Endothelial cell of umbilical vein (primary cell): ENCODE results near the gene LDLRAD3. TPM values are rescaled to one million over a fixed set of nuclear protein-coding genes. Genes with fewer than 3 reads are reported as not detected.

Experiments used
- BruUV-seq: library from RNA; stranded (reverse); fragments of 400-500 nt; replicated peaks from 2 replicates; lab custom pipeline; 2021; lab: Mats Ljungman, UMichigan
- CTCF ChIA-PET: fragments of 300-600, 350-600 bp; sonication (Branson Sonifier 250); formaldehyde crosslinking; loops from one replicate; lab custom pipeline; 2021; ENCODE audit warnings: antibody characterized with exemption, inconsistent platforms; lab: Charles Lee
- POLR2A ChIA-PET: fragments of 300-600, 350-600 bp; sonication (Branson Sonifier 250); formaldehyde crosslinking; loops from one replicate; lab custom pipeline; 2021; ENCODE audit warnings: antibody characterized with exemption, inconsistent platforms; lab: Charles Lee
- DNase-seq: peaks from one replicate; pipeline ENCODE4 v3.0.0-alpha.2; 2011; ENCODE audit warnings: low read depth, low spot score
- FAIRE-seq: peaks from 2 replicates; lab custom pipeline; 2011; peaks lifted over from hg19 to GRCh38; lab: Jason Lieb, UNC
- H2AFZ ChIP-seq: 2 replicates; pipeline ENCODE4 v1.6.0; 2012; ENCODE audit warnings: low read depth, low read length, control low read depth, inconsistent platforms
- H3K27ac ChIP-seq: 2 replicates; pipeline ENCODE4 v1.5.1; 2011; ENCODE audit warnings: low read depth, mild to moderate bottlenecking, control low read depth, low read length, moderate library complexity; ENCODE audit not compliant: insufficient read depth
- H3K27me3 ChIP-seq, 2 experiments: 2 replicates each; pipeline versions ENCODE4 v1.6.0 to v1.6.1; 2011; ENCODE audit warnings: low read length in 2 of 2, mixed read lengths in 1 of 2; ENCODE audit not compliant: control insufficient read depth in 2 of 2, insufficient read depth in 2 of 2
- H3K36me3 ChIP-seq, 2 experiments: 2 replicates in 1 of 2; 3 replicates in 1 of 2; pipeline ENCODE4 v1.5.1; 2011; ENCODE audit warnings: low read length in 2 of 2, mild to moderate bottlenecking in 1 of 2, moderate library complexity in 1 of 2; ENCODE audit not compliant: control insufficient read depth in 2 of 2, insufficient read depth in 2 of 2; ENCODE audit errors: extremely low read depth in 1 of 2
- H3K4me1 ChIP-seq: 3 replicates; pipeline ENCODE4 v1.5.1; 2011; ENCODE audit warnings: mild to moderate bottlenecking, low read length; ENCODE audit not compliant: control insufficient read depth, insufficient read depth; ENCODE audit errors: extremely low read depth
- H3K4me2 ChIP-seq: 2 replicates; pipeline ENCODE4 v1.6.1; 2011; ENCODE audit warnings: low read length, control low read depth, mixed read lengths; ENCODE audit not compliant: insufficient read depth
- H3K4me3 ChIP-seq, 3 experiments: fragments of 200-600 bp in 1 of 3; sonication (generic), shearing (Covaris generic) in 1 of 3; replicated peaks in 1 of 3; 2 replicates each; pipeline ENCODE4 v1.5.1; 2011 to 2016; ENCODE audit warnings: control low read depth in 3 of 3, low read length in 3 of 3, mild to moderate bottlenecking in 2 of 3, inconsistent platforms in 1 of 3, low read depth in 1 of 3, moderate library complexity in 1 of 3; ENCODE audit not compliant: insufficient read depth in 1 of 3
- H3K79me2 ChIP-seq: 2 replicates; pipeline ENCODE4 v1.6.0; 2012; ENCODE audit warnings: low read length, inconsistent platforms; ENCODE audit not compliant: control insufficient read depth, insufficient read depth
- H3K9ac ChIP-seq: replicated peaks from 2 replicates; pipeline ENCODE3; 2011; ENCODE audit warnings: low read length, control low read depth; ENCODE audit not compliant: insufficient read depth; ENCODE audit errors: extremely low read depth
- H3K9me1 ChIP-seq: replicated peaks from 3 replicates; pipeline ENCODE4 v1.6.0; 2011; ENCODE audit warnings: mild to moderate bottlenecking, low read length; ENCODE audit not compliant: control insufficient read depth, insufficient read depth; ENCODE audit errors: extremely low read depth
- H3K9me3 ChIP-seq: replicated peaks from 2 replicates; pipeline ENCODE4 v1.5.1; 2012; ENCODE audit warnings: low read length, inconsistent platforms; ENCODE audit not compliant: control insufficient read depth, insufficient read depth
- H4K20me1 ChIP-seq: replicated peaks from 2 replicates; pipeline ENCODE3; 2011; ENCODE audit warnings: mild to moderate bottlenecking, low read length; ENCODE audit not compliant: control insufficient read depth, insufficient read depth; ENCODE audit errors: extremely low read depth
- EZH2 ChIP-seq: IDR thresholded peaks from 2 replicates; pipeline ENCODE4 v1.6.1; 2012; ENCODE audit warnings: borderline replicate concordance, low read depth, mild to moderate bottlenecking, moderate library complexity, low read length, inconsistent platforms; ENCODE audit not compliant: severe bottlenecking
- FOS ChIP-seq: IDR thresholded peaks from 2 replicates; pipeline ENCODE4 v1.6.1; 2011; ENCODE audit warnings: mild to moderate bottlenecking, low read length, moderate library complexity, borderline replicate concordance; ENCODE audit not compliant: insufficient read depth
- GATA2 ChIP-seq: IDR thresholded peaks from 2 replicates; pipeline ENCODE4 v1.7.0; 2011; ENCODE audit warnings: low read depth, mild to moderate bottlenecking, moderate library complexity, mixed read lengths, low read length; ENCODE audit not compliant: insufficient read length, insufficient read depth
- JUN ChIP-seq: IDR thresholded peaks from 2 replicates; pipeline ENCODE4 v1.6.1; 2011; ENCODE audit warnings: borderline replicate concordance, low read depth; ENCODE audit not compliant: insufficient read length, insufficient read depth
- MYC ChIP-seq: IDR thresholded peaks from one replicate; pipeline ENCODE4 v1.6.1; 2011; ENCODE audit warnings: mild to moderate bottlenecking, low read depth, low read length
- POLR2A ChIP-seq: IDR thresholded peaks from 2 replicates; pipeline ENCODE4 v1.6.1; 2012; ENCODE audit warnings: low read depth, mild to moderate bottlenecking, control low read depth, low read length
- POLR2AphosphoS5 ChIP-seq: IDR thresholded peaks from 2 replicates; pipeline ENCODE4 v1.6.1; 2012; ENCODE audit warnings: low read depth, mild to moderate bottlenecking, control low read depth, low read length, moderate library complexity; ENCODE audit not compliant: insufficient read depth
- dilution Hi-C: fragments of 300-500 bp; cut with MboI; formaldehyde crosslinking; loops from one replicate; pipeline ENCODE4 v1.15.0; 2019; ENCODE audit warnings: low sequenced_read_pairs; ENCODE audit not compliant: extremely low pct_ligation_motif_present
- intact Hi-C: fragments of 100-400 bp; cut with micrococcal nuclease; formaldehyde crosslinking; loops from one replicate; pipeline ENCODE4 v1.10.0; 2022
- polyA plus RNA-seq, 4 experiments: library from polyadenylated mRNA; depleted of rRNA in 3 of 4; stranded (reverse) in 3 of 4; unstranded in 1 of 4; fragments of >200 nt; gene quantifications; 2 replicates each; pipeline versions ENCODE4 v1.2.1 to v1.2.3, GENCODE V29; 2011 to 2012; ENCODE audit warnings: missing spikeins in 1 of 4
- total RNA-seq: library from RNA; stranded (reverse); gene quantifications from 2 replicates; pipeline ENCODE4 v1.2.3, GENCODE V29; 2021
- TF ChIP-seq, protein P1 (sequence below): IDR thresholded peaks from 2 replicates; pipeline ENCODE4 v1.6.1; 2011; ENCODE audit not compliant: insufficient read depth, insufficient read length
- TF ChIP-seq, protein P2 (sequence below), 2 donors: IDR thresholded peaks; 1 replicate in 1 of 2; 2 replicates in 1 of 2; pipeline ENCODE4 v1.5.1; 2011; ENCODE audit warnings: low read length in 2 of 2, mild to moderate bottlenecking in 2 of 2, moderate library complexity in 2 of 2, control low read depth in 1 of 2, inconsistent platforms in 1 of 2, low read depth in 1 of 2; ENCODE audit not compliant: insufficient read depth in 1 of 2; ENCODE audit errors: extremely low read depth in 1 of 2

LDLRAD3 gene
- total and polyA plus RNA-seq, 2 donors (not counting 3 experiments of a cell fraction or from before 2014, with no cell fraction given): 17.9 to 25.1 TPM

DNA sequence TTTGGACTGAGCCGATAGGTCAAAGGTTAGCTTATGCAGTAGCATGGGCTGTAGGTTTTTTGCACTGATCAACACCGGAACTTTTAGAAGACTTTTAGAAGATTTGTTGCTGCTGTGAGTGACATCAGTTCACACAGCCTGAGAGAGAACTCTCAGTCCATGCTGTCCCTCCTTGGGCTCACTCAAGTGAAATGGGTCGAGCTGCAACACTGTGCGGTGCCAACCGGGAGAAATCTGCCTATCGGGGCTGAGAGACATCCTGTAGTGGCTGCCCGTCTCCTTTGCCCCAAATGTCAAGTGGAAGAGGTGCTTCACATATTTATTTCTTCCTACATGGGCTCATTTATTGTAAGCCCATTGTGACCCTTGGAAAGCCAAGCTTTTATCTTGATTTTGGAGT is 170.2 kb downstream of the LDLRAD3 start:
- H3K9me1 ChIP-seq: no peaks in the 10 kb centered on the region
- ChIA-PET CTCF (interaction anchor here (1.0 to 1.1 kb wide), 2 partner anchors 13 to 18 kb away, joined by 3 read pairs; no protein-coding TSS in a partner anchor), POLR2A (no interaction called here)
- no TSS peak for BruUV-seq
- no peaks in the 10 kb centered on the region for H3K36me3 ChIP-seq
- H3K9me3 ChIP-seq: no peaks in the 10 kb centered on the region
- peaks cover 26% of the 10 kb centered on the region for H3K4me1 ChIP-seq
- no peaks in the 10 kb centered on the region for H4K20me1 ChIP-seq
- no peak for TF ChIP-seq POLR2AphosphoS5
- TF ChIP-seq, protein P1, sequence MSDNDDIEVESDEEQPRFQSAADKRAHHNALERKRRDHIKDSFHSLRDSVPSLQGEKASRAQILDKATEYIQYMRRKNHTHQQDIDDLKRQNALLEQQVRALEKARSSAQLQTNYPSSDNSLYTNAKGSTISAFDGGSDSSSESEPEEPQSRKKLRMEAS: no peak
- TF ChIP-seq MYC: no peak
- no peak for TF ChIP-seq POLR2A
- TF ChIP-seq, protein P2, sequence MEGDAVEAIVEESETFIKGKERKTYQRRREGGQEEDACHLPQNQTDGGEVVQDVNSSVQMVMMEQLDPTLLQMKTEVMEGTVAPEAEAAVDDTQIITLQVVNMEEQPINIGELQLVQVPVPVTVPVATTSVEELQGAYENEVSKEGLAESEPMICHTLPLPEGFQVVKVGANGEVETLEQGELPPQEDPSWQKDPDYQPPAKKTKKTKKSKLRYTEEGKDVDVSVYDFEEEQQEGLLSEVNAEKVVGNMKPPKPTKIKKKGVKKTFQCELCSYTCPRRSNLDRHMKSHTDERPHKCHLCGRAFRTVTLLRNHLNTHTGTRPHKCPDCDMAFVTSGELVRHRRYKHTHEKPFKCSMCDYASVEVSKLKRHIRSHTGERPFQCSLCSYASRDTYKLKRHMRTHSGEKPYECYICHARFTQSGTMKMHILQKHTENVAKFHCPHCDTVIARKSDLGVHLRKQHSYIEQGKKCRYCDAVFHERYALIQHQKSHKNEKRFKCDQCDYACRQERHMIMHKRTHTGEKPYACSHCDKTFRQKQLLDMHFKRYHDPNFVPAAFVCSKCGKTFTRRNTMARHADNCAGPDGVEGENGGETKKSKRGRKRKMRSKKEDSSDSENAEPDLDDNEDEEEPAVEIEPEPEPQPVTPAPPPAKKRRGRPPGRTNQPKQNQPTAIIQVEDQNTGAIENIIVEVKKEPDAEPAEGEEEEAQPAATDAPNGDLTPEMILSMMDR (IDR thresholded peaks at IDR 0.05; ENCODE audit: extremely low read depth in 1 of 2, insufficient read depth in 1 of 2, low read depth in 1 of 2, low read length in 2 of 2): no peak
- no peak for TF ChIP-seq JUN
- no peak for TF ChIP-seq GATA2
- TF ChIP-seq EZH2: no peak
- TF ChIP-seq FOS: no peak
- dilution Hi-C loops: no loop called here
- no peak overlapping the region for H2AFZ ChIP-seq
- no peak overlapping the region for H3K4me3 ChIP-seq
- no peak for FAIRE-seq
- no peaks in the 10 kb centered on the region for H3K79me2 ChIP-seq
- no peak overlapping the region for H3K27ac ChIP-seq
- intact Hi-C loops: no loop called here
- no peak for DNase-seq
- no peak overlapping the region for H3K9ac ChIP-seq
- no peaks in the 10 kb centered on the region for H3K27me3 ChIP-seq
- no peak overlapping the region for H3K4me2 ChIP-seq
